ENCODE results near the gene MAJIN. TPM values are rescaled to one million over a fixed set of nuclear protein-coding genes. Genes with fewer than 3 reads are reported as not detected.

MAJIN gene
- total and polyA plus RNA-seq, 2 experiments from 2014 or later, result not detected

MicroRNA genes within 50 kb of the gene (microRNA counts, 767-probe panel; counts per million panel counts)
- 3,097 counts per million, percentile 8 among the panel's probes with 10 or more counts for microRNA hsa-miR-192-5p

Small RNA genes lying within 50 kb of the gene (microRNA-seq; reads per million reads assigned to microRNA genes)
- gene MIR6749 (not detected), gene MIR6750 (not detected), gene MIR6879 (not detected)

Small RNA genes lying within 50 kb of the gene (small RNA-seq; reads per million reads assigned to genes)
- not detected for gene MIR6749 (ENCODE audit: low replicate concordance)
- not detected for gene MIR6750 (ENCODE audit: low replicate concordance)
- gene MIR6879 (ENCODE audit: low replicate concordance), result not detected

Other genes with a start within 250 kb of the MAJIN start
- gene NRXN2, start 248.9 kb downstream of the MAJIN start, total RNA-seq (2014; rRNA removed; shearing (Covaris generic)), result 17.0 and 22.1 TPM in 2 replicates
- gene NRXN2, start 248.9 kb downstream of the MAJIN start, polyA plus RNA-seq (2016; fragmentation: Nextera tagmentation; extraction: Ambion mirVana), result 3.4 and 5.7 TPM in 2 replicates
- gene RASGRP2, start 228.0 kb downstream of the MAJIN start, total RNA-seq (2014; rRNA removed; shearing (Covaris generic)), result 30.1 and 34.4 TPM in 2 replicates
- gene RASGRP2, start 228.0 kb downstream of the MAJIN start, polyA plus RNA-seq (2016; fragmentation: Nextera tagmentation; extraction: Ambion mirVana), result 50.4 and 60.5 TPM in 2 replicates
- 3.9 and 4.4 TPM in 2 replicates for gene PYGM, start 212.1 kb downstream of the MAJIN start, total RNA-seq (2014; rRNA removed; shearing (Covaris generic))
- 1.5 and 2.8 TPM in 2 replicates for gene PYGM, start 212.1 kb downstream of the MAJIN start, polyA plus RNA-seq (2016; fragmentation: Nextera tagmentation; extraction: Ambion mirVana)
- 235 and 252 TPM in 2 replicates for gene SF1, start 193.6 kb downstream of the MAJIN start, total RNA-seq (2014; rRNA removed; shearing (Covaris generic))
- gene SF1, start 193.6 kb downstream of the MAJIN start, polyA plus RNA-seq (2016; fragmentation: Nextera tagmentation; extraction: Ambion mirVana), result 76.9 and 82.9 TPM in 2 replicates
- gene MAP4K2, start 168.9 kb downstream of the MAJIN start, total RNA-seq (2014; rRNA removed; shearing (Covaris generic)), result 32.3 and 42.6 TPM in 2 replicates
- 9.9 and 11.2 TPM in 2 replicates for gene MAP4K2, start 168.9 kb downstream of the MAJIN start, polyA plus RNA-seq (2016; fragmentation: Nextera tagmentation; extraction: Ambion mirVana)
- gene MEN1, start 161.6 kb downstream of the MAJIN start, total RNA-seq (2014; rRNA removed; shearing (Covaris generic)), result 38.9 and 45.2 TPM in 2 replicates
- 27.2 and 31.6 TPM in 2 replicates for gene MEN1, start 161.6 kb downstream of the MAJIN start, polyA plus RNA-seq (2016; fragmentation: Nextera tagmentation; extraction: Ambion mirVana)
- gene CDC42BPG, start 127.5 kb downstream of the MAJIN start, total RNA-seq (2014; rRNA removed; shearing (Covaris generic)), result 10.1 and 11.6 TPM in 2 replicates
- 1.8 and 2.3 TPM in 2 replicates for gene CDC42BPG, start 127.5 kb downstream of the MAJIN start, polyA plus RNA-seq (2016; fragmentation: Nextera tagmentation; extraction: Ambion mirVana)
- 43.8 and 69.7 TPM in 2 replicates for gene EHD1, start 93.5 kb downstream of the MAJIN start, total RNA-seq (2014; rRNA removed; shearing (Covaris generic))
- 16.7 and 16.9 TPM in 2 replicates for gene EHD1, start 93.5 kb downstream of the MAJIN start, polyA plus RNA-seq (2016; fragmentation: Nextera tagmentation; extraction: Ambion mirVana)
- gene ATG2A, start 54.9 kb downstream of the MAJIN start, total RNA-seq (2014; rRNA removed; shearing (Covaris generic)), result 26.2 and 31.7 TPM in 2 replicates
- 8.7 and 9.2 TPM in 2 replicates for gene ATG2A, start 54.9 kb downstream of the MAJIN start, polyA plus RNA-seq (2016; fragmentation: Nextera tagmentation; extraction: Ambion mirVana)
- gene PPP2R5B, start 47.4 kb downstream of the MAJIN start, total RNA-seq (2014; rRNA removed; shearing (Covaris generic)), result 3.3 and 5.8 TPM in 2 replicates
- gene PPP2R5B, start 47.4 kb downstream of the MAJIN start, polyA plus RNA-seq (2016; fragmentation: Nextera tagmentation; extraction: Ambion mirVana), result 2.6 and 2.8 TPM in 2 replicates
- 0.83 TPM in 1 of 2 replicates, not detected in the other for gene GPHA2, start 36.2 kb downstream of the MAJIN start, total RNA-seq (2014; rRNA removed; shearing (Covaris generic))
- 1.8 and 3.6 TPM in 2 replicates for gene GPHA2, start 36.2 kb downstream of the MAJIN start, polyA plus RNA-seq (2016; fragmentation: Nextera tagmentation; extraction: Ambion mirVana)
- gene BATF2, start 24.9 kb upstream of the MAJIN start, total RNA-seq (2014; rRNA removed; shearing (Covaris generic)), result 0.58 and 1.6 TPM in 2 replicates
- gene BATF2, start 24.9 kb upstream of the MAJIN start, polyA plus RNA-seq (2016; fragmentation: Nextera tagmentation; extraction: Ambion mirVana), result 0.53 and 1.2 TPM in 2 replicates
- gene ARL2, start 42.1 kb upstream of the MAJIN start, total RNA-seq (2014; rRNA removed; shearing (Covaris generic)), result 170 and 193 TPM in 2 replicates
- 216 and 236 TPM in 2 replicates for gene ARL2, start 42.1 kb upstream of the MAJIN start, polyA plus RNA-seq (2016; fragmentation: Nextera tagmentation; extraction: Ambion mirVana)
- 15.6 and 21.4 TPM in 2 replicates for gene SNX15, start 55.3 kb upstream of the MAJIN start, total RNA-seq (2014; rRNA removed; shearing (Covaris generic))
- 13.0 and 13.6 TPM in 2 replicates for gene SNX15, start 55.3 kb upstream of the MAJIN start, polyA plus RNA-seq (2016; fragmentation: Nextera tagmentation; extraction: Ambion mirVana)
- 30.3 and 31.1 TPM in 2 replicates for gene SAC3D1, start 69.1 kb upstream of the MAJIN start, total RNA-seq (2014; rRNA removed; shearing (Covaris generic))
- 21.6 and 21.8 TPM in 2 replicates for gene SAC3D1, start 69.1 kb upstream of the MAJIN start, polyA plus RNA-seq (2016; fragmentation: Nextera tagmentation; extraction: Ambion mirVana)
- 11.0 and 13.7 TPM in 2 replicates for gene NAALADL1, start 86.4 kb upstream of the MAJIN start, total RNA-seq (2014; rRNA removed; shearing (Covaris generic))
- 8.0 and 11.1 TPM in 2 replicates for gene NAALADL1, start 86.4 kb upstream of the MAJIN start, polyA plus RNA-seq (2016; fragmentation: Nextera tagmentation; extraction: Ambion mirVana)
- 63.3 and 70.9 TPM in 2 replicates for gene CDCA5, start 111.9 kb upstream of the MAJIN start, total RNA-seq (2014; rRNA removed; shearing (Covaris generic))
- gene CDCA5, start 111.9 kb upstream of the MAJIN start, polyA plus RNA-seq (2016; fragmentation: Nextera tagmentation; extraction: Ambion mirVana), result 53.3 and 64.9 TPM in 2 replicates
- gene ZFPL1, start 112.1 kb upstream of the MAJIN start, total RNA-seq (2014; rRNA removed; shearing (Covaris generic)), result 16.7 and 26.8 TPM in 2 replicates
- 23.5 and 26.3 TPM in 2 replicates for gene ZFPL1, start 112.1 kb upstream of the MAJIN start, polyA plus RNA-seq (2016; fragmentation: Nextera tagmentation; extraction: Ambion mirVana)
- gene VPS51, start 124.1 kb upstream of the MAJIN start, total RNA-seq (2014; rRNA removed; shearing (Covaris generic)), result 435 and 450 TPM in 2 replicates
- gene VPS51, start 124.1 kb upstream of the MAJIN start, polyA plus RNA-seq (2016; fragmentation: Nextera tagmentation; extraction: Ambion mirVana), result 42.2 and 45.3 TPM in 2 replicates
- 70.2 and 82.3 TPM in 2 replicates for gene TM7SF2, start 139.8 kb upstream of the MAJIN start, total RNA-seq (2014; rRNA removed; shearing (Covaris generic))
- 43.5 and 48.7 TPM in 2 replicates for gene TM7SF2, start 139.8 kb upstream of the MAJIN start, polyA plus RNA-seq (2016; fragmentation: Nextera tagmentation; extraction: Ambion mirVana)
- 17.4 and 18.1 TPM in 2 replicates for gene ZNHIT2, start 145.6 kb upstream of the MAJIN start, total RNA-seq (2014; rRNA removed; shearing (Covaris generic))
- gene ZNHIT2, start 145.6 kb upstream of the MAJIN start, polyA plus RNA-seq (2016; fragmentation: Nextera tagmentation; extraction: Ambion mirVana), result 17.7 and 18.3 TPM in 2 replicates
- 262 and 329 TPM in 2 replicates for gene FAU, start 150.0 kb upstream of the MAJIN start, total RNA-seq (2014; rRNA removed; shearing (Covaris generic))
- gene FAU, start 150.0 kb upstream of the MAJIN start, polyA plus RNA-seq (2016; fragmentation: Nextera tagmentation; extraction: Ambion mirVana), result 1,177 and 1,316 TPM in 2 replicates
- gene MRPL49, start 150.2 kb upstream of the MAJIN start, total RNA-seq (2014; rRNA removed; shearing (Covaris generic)), result 61.9 and 64.9 TPM in 2 replicates
- 27.7 and 28.4 TPM in 2 replicates for gene MRPL49, start 150.2 kb upstream of the MAJIN start, polyA plus RNA-seq (2016; fragmentation: Nextera tagmentation; extraction: Ambion mirVana)
- gene SYVN1, start 162.4 kb upstream of the MAJIN start, total RNA-seq (2014; rRNA removed; shearing (Covaris generic)), result 28.3 and 28.7 TPM in 2 replicates
- 13.8 and 14.0 TPM in 2 replicates for gene SYVN1, start 162.4 kb upstream of the MAJIN start, polyA plus RNA-seq (2016; fragmentation: Nextera tagmentation; extraction: Ambion mirVana)
- not detected in 2 replicates for gene SPDYC, start 198.1 kb upstream of the MAJIN start, total RNA-seq (2014; rRNA removed; shearing (Covaris generic))
- gene SPDYC, start 198.1 kb upstream of the MAJIN start, polyA plus RNA-seq (2016; fragmentation: Nextera tagmentation; extraction: Ambion mirVana), result 0.27 and 0.52 TPM in 2 replicates
- 271 and 277 TPM in 2 replicates for gene CAPN1, start 209.8 kb upstream of the MAJIN start, total RNA-seq (2014; rRNA removed; shearing (Covaris generic))
- gene CAPN1, start 209.8 kb upstream of the MAJIN start, polyA plus RNA-seq (2016; fragmentation: Nextera tagmentation; extraction: Ambion mirVana), result 63.0 and 67.3 TPM in 2 replicates